Transverse colon (tissue), 4 donors: ENCODE results near the gene KNCN.

ENCODE experiments used
- POLR2AphosphoS5 ChIP-seq, 3 donors: sonication (generic); formaldehyde crosslinking; IDR thresholded peaks; one replicate each; pipeline ENCODE4 v1.6.1; 2016; ENCODE audit warnings: antibody characterized with exemption in 3 of 3
- TF ChIP-seq, protein P1 (sequence below), 5 experiments: fragments of 200-600 bp in 3 of 5; fragments of 450-650 bp in 2 of 5; sonication (generic) in 3 of 5; IDR thresholded peaks; 1 replicate in 2 of 5; 2 replicates in 3 of 5; pipeline ENCODE4 v1.5.1; 2016 to 2017; ENCODE audit warnings: antibody characterized with exemption in 5 of 5, inconsistent platforms in 3 of 5, mild to moderate bottlenecking in 2 of 5, moderate library complexity in 1 of 5

DNA sequence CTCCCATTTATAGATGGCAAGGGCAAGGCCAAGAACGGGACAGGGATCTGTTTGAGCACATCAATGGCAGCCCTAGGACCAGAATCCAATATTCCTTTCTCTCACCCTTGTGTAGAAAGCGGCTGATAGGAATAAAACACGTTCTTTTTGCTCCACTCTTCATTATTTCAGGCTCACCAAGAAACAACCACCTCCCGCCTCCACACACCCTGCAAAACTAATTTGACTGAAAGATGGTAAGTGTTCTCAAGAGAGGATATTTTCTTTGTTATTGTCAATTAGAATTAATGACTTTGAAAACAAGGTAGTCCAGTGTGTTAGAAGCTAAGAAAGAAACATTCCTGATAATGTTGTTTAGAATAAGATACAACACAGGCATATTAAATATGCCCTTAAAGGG, 11.9 kb upstream of the KNCN start:
- TF ChIP-seq, protein P1, sequence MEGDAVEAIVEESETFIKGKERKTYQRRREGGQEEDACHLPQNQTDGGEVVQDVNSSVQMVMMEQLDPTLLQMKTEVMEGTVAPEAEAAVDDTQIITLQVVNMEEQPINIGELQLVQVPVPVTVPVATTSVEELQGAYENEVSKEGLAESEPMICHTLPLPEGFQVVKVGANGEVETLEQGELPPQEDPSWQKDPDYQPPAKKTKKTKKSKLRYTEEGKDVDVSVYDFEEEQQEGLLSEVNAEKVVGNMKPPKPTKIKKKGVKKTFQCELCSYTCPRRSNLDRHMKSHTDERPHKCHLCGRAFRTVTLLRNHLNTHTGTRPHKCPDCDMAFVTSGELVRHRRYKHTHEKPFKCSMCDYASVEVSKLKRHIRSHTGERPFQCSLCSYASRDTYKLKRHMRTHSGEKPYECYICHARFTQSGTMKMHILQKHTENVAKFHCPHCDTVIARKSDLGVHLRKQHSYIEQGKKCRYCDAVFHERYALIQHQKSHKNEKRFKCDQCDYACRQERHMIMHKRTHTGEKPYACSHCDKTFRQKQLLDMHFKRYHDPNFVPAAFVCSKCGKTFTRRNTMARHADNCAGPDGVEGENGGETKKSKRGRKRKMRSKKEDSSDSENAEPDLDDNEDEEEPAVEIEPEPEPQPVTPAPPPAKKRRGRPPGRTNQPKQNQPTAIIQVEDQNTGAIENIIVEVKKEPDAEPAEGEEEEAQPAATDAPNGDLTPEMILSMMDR (IDR thresholded peaks at IDR 0.05): no peak
- no peak for TF ChIP-seq POLR2AphosphoS5 (IDR thresholded peaks at IDR 0.05)
